T follicular helper cell (primary cell): ENCODE measurements around the gene UBQLN1.
"Not testable (repeated sequence)": the region's sequence is repeated elsewhere in the genome, so short reads cannot be mapped to it uniquely, and the experiment has no call there.

Experiments
- DNase-seq: peaks from one replicate; pipeline ENCODE4 v3.0.0-alpha.2; 2020; ENCODE audit warnings: low read depth
- total RNA-seq, 2 experiments: gene quantifications; one replicate each; lab custom pipeline; 2026; lab: John Stamatoyannopoulos, UW

Gene UBQLN1
- 179 to 268 reads per million in 2 experiments for total RNA-seq

- DNase-seq = peak; percentile 88
Observed at GRCh38 chr9:83707768-83708514, at the start of gene UBQLN1. TSS of gene UBQLN1 (minus strand) at chr9:83707958. CDS start at chr9:83707679, 279 bp downstream.

DNA sequence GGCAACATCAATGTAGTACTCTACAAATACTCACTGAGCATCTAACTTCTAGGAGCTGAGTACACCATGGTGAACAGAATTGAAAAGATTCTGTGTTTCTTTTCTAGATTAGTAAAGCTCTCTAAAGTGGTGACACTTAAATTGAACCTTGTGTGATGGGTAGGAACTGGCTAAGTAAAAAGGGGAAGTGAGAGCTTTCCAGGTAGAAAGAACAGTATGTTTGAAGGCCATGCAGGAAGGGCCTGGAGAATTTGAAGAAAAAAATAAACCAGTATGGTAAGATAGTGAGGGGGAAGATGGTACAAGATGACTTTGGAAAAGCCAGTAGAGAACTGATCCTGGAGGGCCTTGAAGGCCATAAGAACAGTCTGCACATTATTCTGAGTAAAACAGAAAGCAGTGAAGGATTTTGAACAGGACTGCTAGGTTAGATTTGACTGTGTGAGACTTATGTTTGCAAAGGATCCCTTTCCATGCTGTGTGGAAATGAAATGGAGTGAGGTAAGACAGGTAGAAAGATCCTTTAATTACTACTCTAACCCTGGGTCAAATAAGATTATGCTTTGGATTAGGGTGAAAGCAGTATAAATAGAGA is 46.7 kb upstream of the UBQLN1 start:
- DNase-seq = no peak

DNA sequence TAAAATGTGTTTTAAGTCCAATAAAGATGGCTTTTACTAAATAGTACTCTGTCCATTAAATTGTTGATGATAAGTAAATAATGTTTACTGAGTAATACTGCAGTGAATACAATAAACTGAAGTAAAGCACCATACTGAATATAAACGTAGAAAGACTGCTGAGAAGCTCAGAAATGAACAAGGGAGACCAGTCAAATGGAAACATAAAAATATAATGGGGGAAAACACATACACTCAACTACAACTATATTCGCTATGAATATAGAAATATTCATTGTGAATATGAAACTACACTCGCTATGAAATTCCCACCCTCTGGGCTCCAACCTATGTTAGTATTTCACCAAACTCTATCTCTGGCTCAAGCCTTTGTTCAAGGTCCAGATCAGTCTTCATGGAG is 41.9 kb upstream of the UBQLN1 start:
- DNase-seq = no peak

DNA sequence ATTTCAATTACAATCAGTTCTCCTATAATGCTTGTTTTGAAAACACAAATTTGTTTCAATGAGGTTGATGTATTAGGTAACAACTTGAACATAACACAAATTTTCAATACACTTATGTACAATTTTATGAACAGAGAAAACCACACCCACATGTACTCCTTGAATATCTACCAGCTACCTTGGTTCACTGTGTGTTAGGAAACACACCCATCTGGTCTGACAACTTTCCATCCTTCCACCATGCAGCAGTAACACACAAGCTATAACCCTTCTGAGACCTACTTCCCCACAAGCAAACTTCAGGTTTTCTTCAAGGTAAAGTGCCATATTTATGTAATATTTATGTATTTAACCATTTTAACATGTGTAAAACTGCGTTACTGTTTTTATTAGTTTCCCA is 36.4 kb upstream of the UBQLN1 start:
- no peak for DNase-seq

DNA sequence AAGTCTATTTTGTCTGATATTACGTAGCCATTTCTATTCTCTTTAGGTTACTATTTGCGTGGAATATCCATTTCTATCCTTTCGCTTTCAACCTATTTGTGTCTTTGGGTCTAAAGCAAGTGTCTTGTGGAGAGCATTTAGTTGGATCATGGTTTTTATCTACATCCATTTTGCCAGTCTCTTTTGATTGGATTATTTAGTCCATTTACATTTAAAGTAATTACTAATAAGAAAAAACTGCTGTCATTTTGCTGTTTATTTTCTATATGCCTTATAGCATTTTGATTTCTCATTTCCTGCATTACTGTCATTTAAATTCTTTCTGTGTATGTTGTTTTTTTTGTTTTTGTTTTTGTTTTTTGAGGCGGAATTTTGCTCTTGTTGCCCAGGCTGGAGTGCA is 26.0 kb upstream of the UBQLN1 start:
- DNase-seq = no peak

GRCh38 chr9:83728591-83729368 is 21.0 kb upstream of the UBQLN1 start:
- not testable (repeated sequence) for DNase-seq

- no peak for DNase-seq
Observed at GRCh38 chr9:83724436-83724835, 16.7 kb upstream of the UBQLN1 start.

GRCh38 chr9:83722726-83723495 is 15.2 kb upstream of the UBQLN1 start:
- no peak for DNase-seq

- no peak for DNase-seq
Observed at GRCh38 chr9:83721509-83721908, 13.8 kb upstream of the UBQLN1 start.

GRCh38 chr9:83715794-83716193 is 8.0 kb upstream of the UBQLN1 start:
- no peak for DNase-seq

DNA sequence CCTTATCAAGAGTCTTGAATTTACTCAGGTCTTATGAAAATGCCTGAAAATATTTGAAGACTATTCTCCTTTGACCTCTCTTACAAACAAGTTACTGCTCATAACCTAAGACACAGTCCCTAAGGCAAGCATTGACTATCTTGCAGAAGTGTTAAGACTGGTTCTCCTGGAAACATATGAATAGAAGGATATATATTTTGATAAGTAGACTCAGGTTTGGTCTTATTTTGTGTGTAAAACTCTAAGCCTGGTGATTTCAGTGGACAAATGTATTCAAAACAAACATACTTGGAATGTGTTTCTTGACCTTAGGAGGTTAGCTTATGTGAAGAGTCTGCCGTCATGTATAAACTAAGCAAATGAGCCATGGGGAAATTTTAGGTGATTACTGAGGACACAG is 7.5 kb upstream of the UBQLN1 start:
- no peak for DNase-seq

- no peak for DNase-seq
Observed at GRCh38 chr9:83714329-83714728, 6.6 kb upstream of the UBQLN1 start.

GRCh38 chr9:83708515-83709158 is 879 bp upstream of the UBQLN1 start:
- peak; percentile 29 for DNase-seq

DNA sequence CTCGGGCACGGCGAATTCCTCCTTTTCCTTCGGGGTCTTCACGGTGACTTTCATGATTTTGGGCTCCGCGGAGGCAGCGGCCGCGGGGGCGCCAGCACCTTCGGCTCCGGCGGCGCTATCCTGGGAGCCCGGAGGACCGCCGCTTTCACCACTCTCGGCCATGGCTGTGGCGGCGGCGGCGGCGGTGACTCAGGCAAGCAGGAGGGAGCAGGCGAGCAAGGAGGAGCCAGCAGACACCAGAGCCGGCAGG is 315 bp downstream of the UBQLN1 start:
- no peak for DNase-seq

DNA sequence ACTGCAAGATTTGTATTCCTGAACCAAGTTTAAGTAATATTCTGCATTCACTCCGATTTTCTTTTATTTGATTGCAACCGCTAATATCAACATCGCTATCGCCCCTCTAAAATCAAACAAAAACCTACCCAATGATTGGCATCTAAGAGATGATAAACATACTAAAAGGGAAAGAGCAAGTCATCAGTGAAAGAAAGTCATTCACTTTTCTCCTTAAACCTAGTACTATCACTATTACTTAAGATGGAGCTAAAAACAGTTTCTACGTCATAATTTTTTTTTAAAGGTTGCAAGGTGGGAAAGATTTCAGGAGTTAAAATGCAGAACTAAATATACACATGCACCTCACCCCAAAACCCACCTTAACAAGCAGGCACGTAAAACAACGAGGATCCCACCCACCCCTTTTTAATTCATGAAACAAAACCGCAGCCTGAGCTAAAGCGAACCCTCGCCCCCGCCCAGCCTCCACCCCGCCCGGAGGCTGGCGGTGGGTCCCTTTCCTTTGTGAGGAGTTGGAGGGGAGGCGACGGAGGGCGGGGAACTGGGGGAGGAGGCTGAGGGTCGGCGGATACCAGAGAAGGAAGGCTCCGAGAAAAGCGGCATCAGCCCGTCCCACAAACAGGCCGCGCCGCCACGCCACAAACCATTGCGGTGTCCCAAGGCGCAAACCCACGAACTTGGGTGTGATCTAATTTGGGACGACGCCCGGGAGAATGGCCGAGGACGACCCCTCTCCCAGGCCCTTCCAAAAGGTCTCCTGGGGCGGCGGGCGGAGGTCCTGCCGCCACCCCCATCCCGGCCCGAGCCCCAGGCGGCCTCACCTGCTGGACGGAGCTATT is 861 bp downstream of the UBQLN1 start:
- DNase-seq = peak; percentile 43

DNA sequence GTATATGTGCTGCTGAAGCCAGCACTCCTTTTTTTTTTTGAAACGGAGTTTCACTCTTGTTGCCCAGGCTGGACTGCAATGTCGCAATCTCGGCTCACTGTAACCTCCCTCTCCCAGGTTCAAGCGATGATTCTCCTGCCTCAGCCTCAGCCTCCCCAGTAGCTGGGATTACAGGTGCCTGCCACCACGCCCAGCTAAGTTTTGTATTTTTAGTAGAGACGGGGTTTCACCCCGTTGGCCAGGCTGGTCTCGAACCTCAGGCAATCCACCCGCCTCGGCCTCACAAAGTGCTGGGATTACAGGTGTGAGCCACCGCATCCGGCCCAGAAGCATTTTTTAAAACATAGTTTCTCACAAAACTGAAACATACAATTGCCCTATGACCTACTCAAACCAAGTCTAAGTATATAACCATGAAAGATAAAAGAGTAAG is 2.5 kb downstream of the UBQLN1 start:
- DNase-seq = not testable (repeated sequence)

DNA sequence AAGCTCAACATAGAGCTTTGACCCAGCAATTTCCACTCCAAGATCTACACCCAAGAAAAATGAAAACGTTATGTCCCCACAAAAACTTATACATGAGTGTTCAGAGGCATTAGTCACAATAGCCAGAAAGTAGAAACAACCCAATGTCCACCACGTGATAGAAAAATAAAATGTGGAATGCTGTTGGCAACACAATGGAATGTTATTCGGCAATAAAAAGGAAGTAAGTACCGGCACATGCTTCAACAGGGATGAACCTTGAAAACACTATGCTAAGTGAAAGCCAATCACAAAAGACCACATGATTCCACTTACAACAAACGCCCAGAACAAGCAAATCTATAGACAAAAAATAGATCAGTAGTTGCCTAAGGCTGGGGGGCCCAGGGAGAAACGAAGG is 6.0 kb downstream of the UBQLN1 start:
- DNase-seq = no peak

DNA sequence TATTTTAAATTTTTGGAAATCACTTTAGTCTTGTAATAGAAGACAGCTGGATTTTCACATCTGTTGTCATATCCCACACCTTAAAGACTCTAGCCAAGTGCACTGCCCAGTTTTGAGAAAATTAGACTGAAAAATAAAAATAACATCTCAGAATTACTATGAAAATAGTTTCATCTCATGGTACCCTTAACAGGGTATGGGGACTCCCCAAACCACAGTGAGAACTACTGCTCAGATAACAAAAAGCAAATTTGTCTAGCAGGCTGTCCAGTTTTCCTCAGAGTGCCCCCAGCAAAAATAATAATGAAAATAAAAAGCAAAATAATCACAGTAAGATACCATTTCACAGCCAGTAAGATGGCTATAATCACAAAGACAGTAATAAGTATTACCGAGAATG is 6.5 kb downstream of the UBQLN1 start:
- no peak for DNase-seq

DNA sequence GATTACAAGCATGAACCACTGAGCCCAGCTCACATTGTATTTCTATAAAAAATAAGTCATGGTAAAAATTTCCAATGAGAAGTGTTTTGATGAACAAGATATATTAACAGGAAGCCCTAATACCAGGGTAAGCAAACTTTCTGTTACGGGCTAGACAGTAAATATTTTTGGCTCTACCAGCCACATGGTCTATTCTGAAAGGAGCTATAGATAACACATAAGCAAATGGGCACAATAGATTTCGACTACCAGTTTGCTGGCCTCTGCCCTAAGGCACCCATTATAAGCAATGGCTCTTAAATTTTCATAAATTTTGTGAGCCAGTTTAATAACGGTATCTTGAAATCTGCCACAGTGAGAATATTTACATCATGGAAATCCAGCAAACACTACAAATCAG is 8.1 kb downstream of the UBQLN1 start:
- DNase-seq = no peak

GRCh38 chr9:83698976-83699585 is 8.7 kb downstream of the UBQLN1 start:
- DNase-seq = no peak

DNA sequence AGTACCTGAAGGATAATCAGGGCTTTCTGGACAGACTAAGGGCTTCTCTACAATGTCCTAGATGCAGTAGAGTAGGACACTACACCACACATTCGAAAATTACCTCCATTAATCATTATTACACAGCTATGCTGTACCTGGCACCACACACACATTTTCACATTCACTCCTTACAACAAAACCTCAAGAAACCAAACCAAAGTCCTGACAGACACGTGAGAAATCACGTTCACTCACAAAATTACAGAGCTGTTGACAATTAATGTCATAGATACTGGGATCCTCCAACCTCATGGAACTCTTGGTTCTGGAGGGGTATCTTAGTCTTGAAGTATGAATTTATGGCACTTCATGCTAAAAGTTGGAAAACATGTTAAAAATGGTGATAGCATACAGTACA is 16.3 kb downstream of the UBQLN1 start:
- DNase-seq = no peak
